HG03520 (cell line): ENCODE results near the gene FGF18.

Experiments used
- ATAC-seq: cut with Tn5 transposase; IDR thresholded peaks from one replicate; pipeline ENCODE4 v1.9.1; 2021; ENCODE audit warnings: mild to moderate bottlenecking, moderate library complexity; ENCODE audit not compliant: unreplicated experiment

FGF18 gene

DNA sequence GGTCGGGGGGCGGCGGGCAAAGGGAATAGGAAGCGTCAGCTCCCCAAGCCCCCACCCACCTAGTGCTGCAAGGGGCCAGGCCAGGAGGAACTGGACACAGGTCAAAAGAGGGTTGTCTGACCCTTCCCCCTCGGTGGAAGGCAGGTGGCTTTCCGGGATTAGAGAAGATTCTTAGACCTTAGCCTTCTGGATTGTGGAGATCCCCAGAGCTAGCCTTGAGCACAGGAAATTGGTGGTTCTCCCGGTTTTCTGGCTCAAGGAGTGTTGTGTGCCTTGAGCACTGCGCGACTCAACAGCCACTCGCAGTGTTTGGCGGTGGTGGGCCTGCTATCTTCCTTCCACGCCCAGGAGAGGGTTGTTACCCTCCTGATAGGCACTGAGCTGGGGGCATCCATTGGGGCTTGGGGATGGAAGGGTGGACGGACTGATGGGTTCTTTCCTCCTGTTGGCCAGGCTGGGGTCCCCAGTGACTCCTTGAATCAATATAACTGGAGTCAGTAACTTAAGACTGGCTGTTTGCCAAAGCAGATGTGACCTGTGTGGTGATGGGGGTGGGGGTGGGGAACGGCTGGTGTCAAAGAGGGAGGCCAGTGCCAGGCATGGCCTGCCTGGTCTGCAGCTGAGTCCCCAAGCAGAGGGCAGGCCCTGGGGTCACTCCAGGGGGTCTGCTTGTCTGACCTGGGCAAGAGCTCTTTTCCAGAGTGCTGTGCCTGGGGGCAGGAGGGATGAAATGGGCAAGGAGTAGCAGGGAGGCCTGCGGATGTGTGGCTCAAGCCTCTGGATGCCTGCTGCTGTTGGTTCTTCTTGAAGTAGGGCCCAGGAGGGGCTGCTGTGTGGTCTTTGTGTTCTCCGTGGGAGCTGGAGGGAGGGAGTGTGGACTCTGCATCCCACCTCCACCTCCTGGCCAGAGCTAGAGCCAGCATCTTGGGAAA lies 2.1 kb downstream of the FGF18 start:
- no peak for ATAC-seq

DNA sequence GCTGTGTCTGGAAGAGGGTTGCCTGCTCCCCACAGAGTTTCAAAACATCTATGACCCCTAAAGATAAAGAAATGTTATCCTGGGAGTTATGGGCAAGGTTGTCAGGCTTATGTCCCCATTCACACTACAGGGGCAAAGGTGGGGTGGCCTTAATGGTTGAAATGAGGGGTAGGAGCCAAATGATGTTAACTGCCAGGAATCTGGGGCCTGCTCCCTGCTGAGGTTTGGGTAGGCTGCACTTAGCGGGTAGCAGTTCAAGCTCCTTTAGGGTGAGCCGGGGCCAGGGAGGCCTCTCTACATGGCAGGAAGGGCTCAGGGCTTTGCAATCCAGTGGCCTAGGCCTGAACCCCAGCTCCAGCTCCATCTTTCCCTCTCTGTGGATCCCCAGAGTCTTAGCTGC lies 3.0 kb downstream of the FGF18 start:
- ATAC-seq: no peak

GRCh38 chr5:171422902-171423663 lies 3.6 kb downstream of the FGF18 start:
- ATAC-seq: no peak

GRCh38 chr5:171424726-171425125 lies 5.3 kb downstream of the FGF18 start:
- ATAC-seq: no peak

GRCh38 chr5:171425596-171426244 lies 6.3 kb downstream of the FGF18 start:
- no peak for ATAC-seq

DNA sequence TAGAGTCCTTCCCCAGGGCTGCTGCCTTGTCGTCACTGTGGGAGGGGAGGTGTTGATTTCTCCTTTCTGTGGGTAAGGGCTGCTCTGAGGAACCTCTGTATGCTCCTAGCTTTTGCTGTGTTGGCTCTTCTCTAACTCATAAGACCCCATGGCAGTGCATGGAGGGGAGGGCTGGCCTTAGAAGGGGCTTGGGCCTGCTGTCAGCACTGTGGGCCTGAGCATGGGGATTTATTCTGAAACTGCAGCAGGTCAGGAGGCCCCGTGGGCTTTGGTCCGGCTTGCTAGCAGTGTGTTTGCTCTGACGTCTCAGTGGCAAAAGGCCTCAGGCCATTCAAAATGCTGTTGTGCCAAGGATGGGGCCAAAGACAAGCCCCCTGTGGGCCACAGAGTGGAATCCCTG lies 6.8 kb downstream of the FGF18 start:
- ATAC-seq: no peak

DNA sequence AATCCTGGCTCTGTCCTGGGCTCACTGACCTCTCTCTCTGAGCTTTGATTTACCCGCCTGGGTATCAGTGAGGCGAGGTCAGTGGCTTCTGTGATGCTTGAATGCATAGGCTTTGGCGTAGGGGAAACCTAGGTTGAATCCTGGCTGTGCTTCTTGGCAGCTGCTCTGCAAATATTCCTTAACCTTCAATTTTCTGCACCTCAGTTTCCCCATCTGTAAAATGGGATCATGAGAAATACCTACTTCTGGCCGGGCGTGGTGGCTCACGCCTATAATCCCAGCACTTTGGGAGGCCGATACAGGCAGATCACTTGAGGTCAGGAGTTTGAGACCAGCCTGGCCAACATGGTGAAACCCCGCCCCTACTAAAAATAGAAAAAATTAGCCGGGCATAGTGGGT lies 7.2 kb downstream of the FGF18 start:
- no peak for ATAC-seq

DNA sequence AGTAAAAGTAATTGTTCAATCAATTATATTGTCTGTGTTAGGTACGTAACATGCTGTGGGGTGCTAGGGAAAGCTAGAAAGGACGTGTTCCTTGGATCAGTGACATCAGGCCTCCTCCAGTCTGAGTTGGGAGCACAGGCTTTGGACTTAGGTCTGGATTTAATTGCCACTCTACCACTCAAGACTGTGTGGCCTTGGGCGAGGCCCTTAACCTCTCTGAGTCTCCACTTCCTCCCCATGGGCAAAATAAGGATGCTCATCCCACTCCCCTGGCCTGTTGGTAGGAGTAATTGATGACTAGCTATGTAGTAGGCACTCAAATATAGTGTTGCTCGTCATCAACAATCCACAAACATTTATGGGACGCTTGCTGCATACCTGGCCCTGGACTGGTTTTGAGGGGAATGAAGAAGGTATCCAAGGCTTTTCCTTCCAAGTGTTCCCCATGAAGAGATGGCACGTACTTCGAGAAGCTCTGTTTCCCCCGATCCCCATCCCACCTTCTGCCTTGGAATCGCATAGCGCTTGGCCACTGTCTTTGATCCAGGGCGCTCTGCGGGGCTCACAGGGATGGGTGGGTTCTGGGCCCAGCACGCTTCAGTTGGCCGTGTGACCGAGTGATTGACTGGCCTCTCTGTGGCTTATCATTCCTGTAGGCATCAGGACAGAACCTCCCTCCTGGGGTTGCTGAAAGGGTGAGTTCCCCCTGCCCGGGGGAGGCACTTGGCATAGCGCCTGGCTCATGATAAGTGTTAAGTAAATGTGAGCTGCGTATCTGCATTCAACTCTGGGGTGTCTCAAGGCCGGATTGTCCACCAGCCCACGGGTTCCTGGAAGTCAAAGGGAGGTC lies 8.1 kb downstream of the FGF18 start:
- no peak for ATAC-seq

GRCh38 chr5:171428168-171428696 lies 8.8 kb downstream of the FGF18 start:
- no peak for ATAC-seq

GRCh38 chr5:171428809-171429542 lies 9.5 kb downstream of the FGF18 start:
- ATAC-seq: no peak

GRCh38 chr5:171429543-171429910 lies 10.1 kb downstream of the FGF18 start:
- no peak for ATAC-seq

- ATAC-seq: no peak
Measured at GRCh38 chr5:171431251-171431777, 11.9 kb downstream of the FGF18 start.

- ATAC-seq: no peak
Measured at GRCh38 chr5:171432076-171432475, 12.6 kb downstream of the FGF18 start.

DNA sequence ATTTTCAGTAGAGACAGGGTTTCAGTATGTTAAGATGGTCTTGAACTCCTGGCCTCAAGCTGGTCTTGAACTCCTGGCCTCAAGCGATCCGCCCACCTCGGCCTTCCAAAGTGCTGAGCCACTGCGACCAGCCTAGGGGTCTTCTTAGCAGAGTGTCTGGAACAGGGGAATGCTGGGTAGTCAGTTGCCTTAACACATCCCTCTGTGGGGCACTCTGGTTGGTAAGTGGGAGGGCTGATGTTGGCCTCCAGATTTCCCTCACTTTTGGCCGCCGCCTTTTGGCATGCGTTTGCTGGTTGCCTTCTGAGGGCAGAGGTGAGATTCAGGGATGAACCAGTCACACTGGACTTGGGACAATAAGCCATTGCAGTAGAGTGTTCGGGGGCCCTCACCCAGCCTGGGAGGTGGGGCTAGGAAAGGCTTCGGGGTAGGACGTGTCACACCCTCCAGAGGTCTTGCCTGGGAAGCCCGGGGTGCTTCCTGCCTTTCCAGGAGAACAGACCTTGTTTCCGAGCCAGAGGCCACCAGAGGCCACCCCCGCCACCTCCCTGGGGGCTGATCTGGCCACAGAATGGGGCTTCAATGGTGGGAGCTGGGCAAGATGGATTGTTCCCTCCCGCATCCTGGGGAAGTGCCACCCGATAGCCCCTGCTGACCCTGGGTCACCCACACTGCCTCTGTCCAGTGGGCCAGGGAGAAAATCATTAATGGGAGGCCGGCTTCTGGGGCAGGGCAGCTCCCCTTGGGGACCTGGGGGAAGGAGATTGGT lies 13.3 kb downstream of the FGF18 start:
- no peak for ATAC-seq

DNA sequence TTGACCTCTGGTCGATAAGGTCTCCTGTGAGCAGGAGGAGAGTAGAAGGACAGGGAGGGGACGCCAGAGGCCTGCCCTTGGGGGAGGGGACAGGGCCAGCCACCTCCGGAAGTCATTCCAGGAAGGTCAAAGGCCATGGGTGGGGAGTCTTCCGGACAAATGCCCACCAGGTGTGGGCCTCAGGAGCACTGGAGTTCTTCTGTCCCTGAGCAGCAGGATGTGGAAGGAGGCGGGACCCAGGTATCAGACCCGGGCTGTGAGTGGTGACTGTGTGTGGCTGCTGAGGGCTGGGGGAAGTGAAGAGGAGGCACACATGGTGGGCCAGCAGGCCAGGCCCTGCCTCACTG lies 13.9 kb downstream of the FGF18 start:
- no peak for ATAC-seq

DNA sequence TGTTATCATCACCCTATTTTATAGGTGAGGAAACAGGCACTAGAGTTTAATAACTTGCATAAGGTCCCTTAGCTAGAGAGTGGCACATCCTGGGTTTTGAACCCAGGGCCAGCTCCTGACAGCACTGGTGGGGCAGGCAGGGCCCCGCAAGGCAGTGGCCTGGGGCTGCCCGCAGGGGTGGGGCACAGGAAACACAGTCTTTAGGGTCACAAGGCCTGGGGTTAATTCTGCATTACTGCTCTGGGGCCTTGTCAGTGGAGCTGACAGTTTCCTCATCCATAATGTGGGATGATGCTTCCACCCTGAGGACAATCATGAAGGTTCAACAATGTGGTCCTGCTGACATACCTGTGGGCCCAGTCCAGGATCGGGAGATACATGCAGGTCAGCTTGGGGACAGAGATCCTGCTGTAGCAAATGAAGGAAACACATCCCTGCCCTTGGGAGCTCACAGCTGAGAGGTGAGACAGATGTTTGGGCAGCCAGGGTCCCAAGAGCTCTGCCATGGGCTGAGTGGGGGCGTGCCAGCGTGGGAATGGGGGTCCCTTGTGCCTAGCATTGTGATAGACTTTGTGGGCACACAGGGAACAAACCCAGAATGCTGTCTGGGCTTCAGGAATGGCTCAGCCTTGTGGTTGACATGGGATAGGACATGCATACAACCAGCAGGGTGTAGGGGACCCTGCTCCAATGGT lies 14.7 kb downstream of the FGF18 start:
- ATAC-seq: no peak

DNA sequence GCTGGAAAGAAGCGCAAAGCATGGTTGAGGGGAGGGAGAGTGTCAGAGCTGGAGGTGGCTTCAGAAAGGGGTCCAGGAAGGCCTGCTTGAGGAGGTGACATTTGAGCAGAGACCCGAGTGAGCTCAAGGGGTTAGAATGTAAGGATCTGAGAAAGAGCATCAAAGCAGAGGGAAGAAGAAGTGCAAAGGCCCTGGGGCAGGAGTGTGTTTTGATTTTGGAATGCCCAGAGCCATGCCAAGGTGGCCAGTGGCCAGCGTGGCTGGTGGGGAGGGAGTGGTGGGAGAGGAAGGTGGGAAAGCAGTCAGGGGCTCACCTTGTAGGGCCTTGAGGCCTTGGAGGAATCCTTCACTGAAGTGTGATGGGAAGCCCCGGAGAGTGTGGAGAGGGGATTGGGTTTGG lies 15.4 kb downstream of the FGF18 start:
- no peak for ATAC-seq

DNA sequence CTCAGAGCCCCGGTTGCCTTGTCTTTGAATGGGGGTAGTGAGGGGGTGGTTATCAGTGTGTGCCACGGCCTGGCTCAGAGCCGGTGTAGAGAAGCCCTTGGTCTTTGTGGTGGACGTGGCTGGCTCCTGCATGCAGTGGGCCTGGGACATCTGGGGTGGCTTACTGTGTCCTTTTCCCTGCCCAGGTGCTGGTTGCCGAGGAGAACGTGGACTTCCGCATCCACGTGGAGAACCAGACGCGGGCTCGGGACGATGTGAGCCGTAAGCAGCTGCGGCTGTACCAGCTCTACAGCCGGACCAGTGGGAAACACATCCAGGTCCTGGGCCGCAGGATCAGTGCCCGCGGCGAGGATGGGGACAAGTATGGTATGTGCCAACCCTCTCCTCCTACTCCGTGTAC lies 16.5 kb downstream of the FGF18 start:
- ATAC-seq: no peak
